Measurements from ENCODE around the gene TOP3B. TPM values are rescaled to one million over a fixed set of nuclear protein-coding genes. Genes with fewer than 3 reads are reported as not detected.

TOP3B gene
- polyA plus RNA-seq, 3 donors from 2014 or later = 8.4 to 17.2 (median 9.7) TPM

GRCh38 chr22:21959274-21960074, 23.1 kb downstream of the TOP3B start:
- peaks cover 0 to 4% (median 3%) of the 10 kb centered on the region in 3 donors for H3K27me3 Mint-ChIP-seq (ENCODE audit: low read depth in 3 of 3)
- no peaks in the 10 kb centered on the region for H3K9me3 Mint-ChIP-seq
- no peaks in the 10 kb centered on the region for H3K4me1 Mint-ChIP-seq
- no peak for DNase-seq
- H3K36me3 Mint-ChIP-seq = peaks cover 0 to 11% (median 0%) of the 10 kb centered on the region in 3 donors
- no peak overlapping the region for H3K4me3 Mint-ChIP-seq
- no peak overlapping the region for H3K27ac Mint-ChIP-seq

- Mint-ChIP-seq H3K4me3 (no peak overlapping the region), H3K36me3 (peaks cover 0 to 10% (median 0%) of the 10 kb centered on the region in 3 donors), H3K9me3 (no peaks in the 10 kb centered on the region), H3K27me3 (ENCODE audit: low read depth in 3 of 3) (peaks cover 0 to 4% (median 3%) of the 10 kb centered on the region in 3 donors), H3K4me1 (no peaks in the 10 kb centered on the region), H3K27ac (no peak overlapping the region)
- no peak for DNase-seq
These were observed 24.0 kb downstream of the TOP3B start for GRCh38 chr22:21958360-21959273.

GRCh38 chr22:21952586-21953571, 29.7 kb downstream of the TOP3B start, which contains the start of gene PPM1F:
Gene PPM1F, minus strand, starts transcription at chr22:21952848. Its CDS starts 6,800 bp downstream, at chr22:21946048.
- Mint-ChIP-seq H3K27me3 (ENCODE audit: low read depth in 3 of 3) (peaks cover 2 to 4% (median 4%) of the 10 kb centered on the region in 3 donors), H3K9me3 (no peaks in the 10 kb centered on the region), H3K27ac (peak within 1 kb of the TSS in 5 of 6 donors; percentile 54 to 87 (median 65)), H3K4me3 (peak within 1 kb of the TSS; percentile 81 to 90 (median 87)), H3K4me1 (peaks cover 14 to 16% of the 10 kb centered on the region in 2 donors), H3K36me3 (no peaks in the 10 kb centered on the region)
- peak; percentile 91 to 92 (median 91) for DNase-seq

- Mint-ChIP-seq H3K9me3 (no peaks in the 10 kb centered on the region), H3K36me3 (no peaks in the 10 kb centered on the region), H3K27ac (peak overlapping the region in 3 of 6 donors; percentile 54 to 87 (median 77)), H3K4me1 (peaks cover 14 to 17% of the 10 kb centered on the region in 2 donors), H3K27me3 (ENCODE audit: low read depth in 3 of 3) (peaks cover 2 to 4% (median 4%) of the 10 kb centered on the region in 3 donors), H3K4me3 (peak overlapping the region; percentile 81 to 90 (median 87))
- peak; percentile 10 to 21 (median 12) for DNase-seq
These were observed 30.6 kb downstream of the TOP3B start for GRCh38 chr22:21951931-21952465.

- DNase-seq = no peak
- no peaks in the 10 kb centered on the region for H3K9me3 Mint-ChIP-seq
These were observed 31.5 kb downstream of the TOP3B start for GRCh38 chr22:21951062-21951461.

GRCh38 chr22:21949948-21950347, 32.6 kb downstream of the TOP3B start:
- Mint-ChIP-seq H3K4me3 (no peak overlapping the region), H3K9me3 (no peaks in the 10 kb centered on the region), H3K27ac (no peak overlapping the region), H3K4me1 (peaks cover 14 to 17% of the 10 kb centered on the region in 2 donors), H3K36me3 (peaks cover 3% of the 10 kb centered on the region in 3 donors), H3K27me3 (ENCODE audit: low read depth in 3 of 3) (peaks cover 2 to 4% (median 4%) of the 10 kb centered on the region in 3 donors)
- no peak for DNase-seq

More at GRCh38 chr22:21951062-21951461, 31.5 kb downstream of the TOP3B start:
- Mint-ChIP-seq H3K4me3 (peak overlapping the region; percentile 66 to 90 (median 76)), H3K27ac (peak overlapping the region in 2 of 6 donors; percentile 54 to 69), H3K4me1 (peaks cover 14 to 17% of the 10 kb centered on the region in 2 donors), H3K36me3 (no peaks in the 10 kb centered on the region), H3K27me3 (ENCODE audit: low read depth in 3 of 3) (peaks cover 2 to 4% (median 4%) of the 10 kb centered on the region in 3 donors)

GRCh38 chr22:21949569-21949918, 33.0 kb downstream of the TOP3B start:
- Mint-ChIP-seq H3K9me3 (no peaks in the 10 kb centered on the region), H3K27ac (no peak overlapping the region), H3K27me3 (ENCODE audit: low read depth in 3 of 3) (peaks cover 2 to 4% (median 4%) of the 10 kb centered on the region in 3 donors), H3K4me3 (no peak overlapping the region), H3K36me3 (peaks cover 5 to 6% (median 6%) of the 10 kb centered on the region in 3 donors), H3K4me1 (peaks cover 14 to 17% of the 10 kb centered on the region in 2 donors)
- DNase-seq = no peak

GRCh38 chr22:21948824-21949568, 33.6 kb downstream of the TOP3B start:
- peak overlapping the region in 1 of 6 donors; percentile 69 for H3K27ac Mint-ChIP-seq
- no peak overlapping the region for H3K4me3 Mint-ChIP-seq
- DNase-seq = no peak
- H3K9me3 Mint-ChIP-seq = no peaks in the 10 kb centered on the region
- H3K27me3 Mint-ChIP-seq (ENCODE audit: low read depth in 3 of 3) = peaks cover 2 to 6% (median 4%) of the 10 kb centered on the region in 3 donors
- peaks cover 5 to 6% (median 6%) of the 10 kb centered on the region in 3 donors for H3K36me3 Mint-ChIP-seq
- H3K4me1 Mint-ChIP-seq = peaks cover 14 to 18% of the 10 kb centered on the region in 2 donors

- Mint-ChIP-seq H3K27ac (no peak overlapping the region), H3K27me3 (ENCODE audit: low read depth in 3 of 3) (peaks cover 2 to 7% (median 4%) of the 10 kb centered on the region in 3 donors), H3K36me3 (peaks cover 5 to 6% (median 6%) of the 10 kb centered on the region in 3 donors), H3K4me1 (peaks cover 14 to 20% of the 10 kb centered on the region in 2 donors), H3K4me3 (no peak overlapping the region), H3K9me3 (no peaks in the 10 kb centered on the region)
- no peak for DNase-seq
These were observed 34.2 kb downstream of the TOP3B start for GRCh38 chr22:21948390-21948789.

GRCh38 chr22:21947040-21948014, 35.3 kb downstream of the TOP3B start:
- Mint-ChIP-seq H3K27ac (no peak overlapping the region), H3K4me1 (peaks cover 14 to 21% of the 10 kb centered on the region in 2 donors), H3K4me3 (no peak overlapping the region), H3K9me3 (no peaks in the 10 kb centered on the region), H3K27me3 (ENCODE audit: low read depth in 3 of 3) (peaks cover 2 to 4% (median 3%) of the 10 kb centered on the region in 3 donors), H3K36me3 (peaks cover 5 to 6% (median 6%) of the 10 kb centered on the region in 3 donors)
- DNase-seq = no peak

- H3K9me3 Mint-ChIP-seq = no peaks in the 10 kb centered on the region
- no peak overlapping the region for H3K4me3 Mint-ChIP-seq
- DNase-seq = no peak
- H3K27ac Mint-ChIP-seq = no peak overlapping the region
- H3K27me3 Mint-ChIP-seq (ENCODE audit: low read depth in 3 of 3) = peaks cover 0 to 3% (median 2%) of the 10 kb centered on the region in 3 donors
- H3K36me3 Mint-ChIP-seq = peaks cover 6 to 8% (median 6%) of the 10 kb centered on the region in 3 donors
- H3K4me1 Mint-ChIP-seq = peaks cover 12 to 13% of the 10 kb centered on the region in 2 donors
These were observed 36.2 kb downstream of the TOP3B start for GRCh38 chr22:21946262-21946925.

All from immature natural killer cell (primary cell).